Mucosa of stomach (tissue), 1 donor: Measurements from ENCODE around the gene STK11.
"Not testable (repeated sequence)": the region's sequence is repeated elsewhere in the genome, so short reads cannot be mapped to it uniquely, and the experiment has no call there.

ENCODE experiments used
- H3K27me3 ChIP-seq: one replicate; pipeline ENCODE4 v1.7.0; 2013; ENCODE audit warnings: mild to moderate bottlenecking, low read length; ENCODE audit not compliant: control insufficient read depth, insufficient read depth
- H3K36me3 ChIP-seq: one replicate; pipeline ENCODE4 v1.7.0; 2013; ENCODE audit warnings: low read length; ENCODE audit not compliant: control insufficient read depth, insufficient read depth
- H3K4me1 ChIP-seq: one replicate; pipeline ENCODE4 v1.7.0; 2013; ENCODE audit warnings: mild to moderate bottlenecking, low read length; ENCODE audit not compliant: control insufficient read depth, insufficient read depth
- H3K4me3 ChIP-seq: one replicate; pipeline ENCODE4 v1.7.0; 2013; ENCODE audit warnings: low read length
- H3K9ac ChIP-seq: one replicate; pipeline ENCODE4 v1.7.0; 2013; ENCODE audit warnings: mild to moderate bottlenecking, low read length, moderate library complexity
- H3K9me3 ChIP-seq: one replicate; pipeline ENCODE4 v1.7.0; 2013; ENCODE audit warnings: mild to moderate bottlenecking, low read length, moderate library complexity; ENCODE audit not compliant: control insufficient read depth
- donor health status: Pancreatic carcinoma.

Gene STK11

DNA sequence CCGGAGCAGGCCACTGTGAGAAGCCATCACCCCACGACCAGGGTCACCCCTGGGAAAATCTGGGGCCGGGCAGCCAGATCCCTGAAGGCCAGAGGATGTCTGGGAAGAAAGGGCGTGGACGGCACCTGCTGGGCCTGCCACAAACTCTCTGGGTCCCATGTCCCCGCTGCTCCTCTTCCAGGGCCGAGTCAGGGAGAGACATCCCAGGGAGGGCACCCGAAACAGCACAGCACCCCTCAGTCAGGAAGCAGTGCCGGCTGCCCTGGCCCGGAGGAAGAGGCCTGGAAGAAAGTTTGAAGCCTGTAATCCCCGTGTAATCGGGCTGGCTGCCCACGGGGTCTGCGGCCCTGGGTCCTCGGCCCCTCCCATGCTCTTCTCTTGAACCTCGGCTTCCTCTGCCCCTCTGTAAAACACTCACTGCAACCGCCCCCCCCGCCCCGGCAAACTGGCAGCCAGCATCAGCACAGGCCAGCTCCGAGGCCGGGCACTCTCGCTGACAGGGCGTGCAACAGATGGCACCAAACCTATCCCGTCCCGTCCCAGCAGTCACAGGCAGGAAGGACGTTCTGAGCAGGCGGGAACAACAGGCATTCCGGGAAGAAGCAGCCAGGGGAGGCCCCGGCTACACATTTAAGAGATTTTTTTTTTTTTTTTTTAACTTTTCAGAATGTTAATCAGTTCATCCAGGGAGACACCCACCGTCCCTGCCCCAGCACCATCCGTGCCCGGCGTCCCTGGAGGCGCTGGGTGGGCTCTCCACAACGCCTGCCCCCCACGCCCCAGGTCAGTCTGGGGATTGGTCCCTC, 33.0 kb upstream of the STK11 start:
- H3K4me3 ChIP-seq = peak overlapping the region; percentile 71
- no peaks in the 10 kb centered on the region for H3K27me3 ChIP-seq
- H3K4me1 ChIP-seq = peaks cover 31% of the 10 kb centered on the region
- peaks cover 5% of the 10 kb centered on the region for H3K36me3 ChIP-seq
- H3K9me3 ChIP-seq = no peaks in the 10 kb centered on the region
- peak overlapping the region; percentile 87 for H3K9ac ChIP-seq

DNA sequence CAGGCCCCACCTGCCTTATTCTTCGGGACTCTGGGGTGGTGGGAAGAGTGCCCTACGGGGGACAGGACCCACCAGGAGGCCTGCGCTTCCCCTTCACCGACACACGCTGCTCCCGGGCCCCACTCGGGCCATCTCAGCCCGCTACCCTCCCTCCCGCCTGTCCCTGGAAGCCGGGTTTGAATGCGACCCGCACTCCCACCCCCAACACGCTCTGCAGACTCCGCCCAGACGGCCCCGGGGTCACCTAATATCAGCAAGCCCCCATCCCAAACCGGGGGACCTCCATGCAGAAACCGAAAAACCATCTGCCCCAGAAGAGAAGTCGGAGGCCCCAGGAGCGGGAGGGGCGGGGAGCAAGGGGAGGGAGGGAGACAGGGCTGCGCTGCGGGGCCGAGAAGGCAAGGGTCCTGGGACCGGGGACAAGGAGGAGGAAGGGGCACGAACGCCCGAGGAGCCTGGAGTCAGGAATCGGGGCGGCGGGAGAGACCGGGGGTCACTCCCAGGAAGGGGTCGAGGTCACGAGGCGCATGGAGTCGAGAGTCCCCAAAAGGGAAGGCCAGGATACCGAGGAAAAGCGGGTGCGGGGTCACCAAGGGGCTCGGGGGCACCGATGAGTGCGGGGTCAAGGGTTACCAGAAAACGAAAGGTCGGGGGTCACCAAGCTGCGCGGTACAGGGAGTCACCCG, 32.3 kb upstream of the STK11 start:
- Histone ChIP-seq H3K27me3 (no peaks in the 10 kb centered on the region), H3K4me3 (peak overlapping the region; percentile 71), H3K9ac (peak overlapping the region; percentile 87), H3K4me1 (peaks cover 35% of the 10 kb centered on the region), H3K36me3 (peaks cover 5% of the 10 kb centered on the region), H3K9me3 (no peaks in the 10 kb centered on the region)

DNA sequence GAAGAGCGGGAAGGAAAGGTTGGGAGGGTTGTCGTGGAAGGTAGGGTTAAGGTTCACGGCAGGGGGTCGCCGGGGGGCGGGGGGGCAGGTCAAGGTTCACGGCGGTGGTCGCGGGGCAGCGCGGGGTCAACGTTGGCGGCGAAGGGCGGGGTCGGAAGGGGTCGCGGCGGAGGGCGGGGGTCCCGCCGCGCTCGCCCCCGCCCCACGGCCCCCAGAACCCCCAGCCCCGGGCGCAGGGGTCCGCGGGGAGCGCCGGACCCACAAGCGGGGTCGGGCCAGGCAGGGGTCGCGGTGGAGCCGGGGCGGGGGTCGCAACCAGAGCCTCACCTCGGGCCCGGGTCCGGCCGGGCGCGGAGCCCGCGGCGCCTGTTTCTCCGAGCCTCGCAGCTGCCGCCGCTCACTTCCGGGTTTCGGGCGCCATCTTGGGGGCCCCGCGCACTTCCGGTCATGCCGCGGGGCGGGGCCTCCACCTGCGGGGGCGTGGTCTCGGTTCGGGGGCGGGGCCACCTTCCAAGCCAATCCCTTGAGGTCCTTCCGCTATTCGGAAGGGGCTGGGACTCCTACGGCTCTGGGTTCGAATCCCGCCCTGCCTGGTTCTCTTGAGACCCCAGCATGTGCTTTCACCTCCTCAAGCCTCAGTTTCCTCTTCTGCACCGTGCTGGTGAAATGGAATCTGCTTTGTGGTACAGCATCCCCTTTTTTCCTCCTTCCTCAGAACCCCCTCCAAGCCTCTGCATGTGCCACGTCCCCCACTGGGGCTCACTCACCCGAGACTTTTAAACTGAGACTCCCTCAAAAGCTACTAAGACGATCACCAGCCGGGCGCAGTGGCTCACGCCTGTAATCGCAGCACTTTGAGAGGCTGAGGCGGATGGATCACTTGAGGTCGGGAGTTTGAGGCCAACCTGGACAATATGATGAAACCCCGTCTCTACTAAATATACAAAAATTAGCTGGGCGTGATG, 31.5 kb upstream of the STK11 start, which contains the start of gene SBNO2:
Gene SBNO2, minus strand, starts transcription at position 424 of the 965 bp plus-strand sequence. CDS start 19,992 bp downstream, outside the sequence.
- Histone ChIP-seq H3K9me3 (no peaks in the 10 kb centered on the region), H3K4me1 (peaks cover 35% of the 10 kb centered on the region), H3K36me3 (no peaks in the 10 kb centered on the region), H3K4me3 (peak within 1 kb of the TSS; percentile 71), H3K27me3 (no peaks in the 10 kb centered on the region), H3K9ac (peak within 1 kb of the TSS; percentile 87)

DNA sequence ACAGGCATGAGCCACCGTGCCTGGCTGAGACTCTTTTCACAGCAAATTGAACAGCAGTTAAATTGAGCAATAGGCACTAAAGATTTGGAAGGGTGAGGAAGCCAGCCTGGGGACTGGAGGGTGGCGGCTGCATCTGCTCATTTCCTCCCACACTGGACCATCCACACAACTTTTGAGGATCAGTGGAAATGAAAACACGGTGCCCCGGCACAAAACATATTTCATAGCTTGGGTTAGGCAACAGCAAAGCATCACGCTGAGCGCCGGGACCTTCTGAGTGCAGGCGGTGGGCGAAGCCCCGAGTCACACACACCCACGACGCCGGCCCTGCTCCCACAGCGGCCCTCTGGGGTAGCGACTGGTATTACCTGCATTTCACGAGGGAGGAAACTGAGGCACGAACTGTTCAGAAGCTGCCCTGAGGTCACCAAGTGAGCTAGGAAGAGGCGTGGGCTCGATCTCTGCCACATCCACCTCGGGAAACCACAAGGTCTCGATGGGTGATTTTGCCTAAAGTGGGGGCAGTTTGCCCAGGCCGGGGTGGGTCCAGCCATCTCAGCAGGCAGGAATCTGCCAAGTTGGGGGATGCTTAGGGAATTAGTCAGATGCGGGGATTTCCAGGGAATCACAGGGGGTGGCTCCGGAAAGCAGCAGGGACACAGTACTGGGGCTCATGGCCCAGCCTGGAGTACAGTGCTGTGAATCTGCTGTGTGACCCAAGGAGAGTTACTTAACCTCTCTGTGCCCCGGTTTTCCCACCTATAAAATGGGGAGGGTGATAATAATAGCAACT, 28.1 kb upstream of the STK11 start:
- Histone ChIP-seq H3K36me3 (no peaks in the 10 kb centered on the region), H3K9me3 (no peaks in the 10 kb centered on the region), H3K27me3 (no peaks in the 10 kb centered on the region), H3K4me3 (no peak overlapping the region), H3K4me1 (peaks cover 31% of the 10 kb centered on the region), H3K9ac (no peak overlapping the region)

DNA sequence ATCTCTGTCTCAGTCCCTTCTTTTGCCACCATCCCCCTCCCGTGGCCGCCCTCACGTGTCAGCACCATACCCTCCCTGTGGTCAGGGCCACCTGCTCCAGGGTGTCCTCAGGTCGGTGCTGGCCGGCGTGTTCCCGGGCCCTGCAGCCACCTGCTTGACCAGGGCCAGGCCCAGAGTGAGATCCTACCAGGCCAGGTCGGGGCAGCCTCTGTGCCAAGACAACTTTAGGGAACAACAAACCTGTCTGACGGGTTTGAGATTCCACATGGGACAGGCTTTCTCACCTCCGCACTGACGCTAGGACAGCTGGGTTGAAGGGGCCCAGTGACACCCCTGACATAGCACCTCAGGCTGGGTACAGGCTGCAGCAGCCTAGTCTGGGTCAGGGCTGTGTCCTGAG, 24.0 kb upstream of the STK11 start:
- no peaks in the 10 kb centered on the region for H3K9me3 ChIP-seq
- H3K27me3 ChIP-seq = no peaks in the 10 kb centered on the region
- H3K4me3 ChIP-seq = no peak overlapping the region
- no peaks in the 10 kb centered on the region for H3K36me3 ChIP-seq
- H3K4me1 ChIP-seq = peaks cover 47% of the 10 kb centered on the region
- peak overlapping the region; percentile 33 for H3K9ac ChIP-seq

DNA sequence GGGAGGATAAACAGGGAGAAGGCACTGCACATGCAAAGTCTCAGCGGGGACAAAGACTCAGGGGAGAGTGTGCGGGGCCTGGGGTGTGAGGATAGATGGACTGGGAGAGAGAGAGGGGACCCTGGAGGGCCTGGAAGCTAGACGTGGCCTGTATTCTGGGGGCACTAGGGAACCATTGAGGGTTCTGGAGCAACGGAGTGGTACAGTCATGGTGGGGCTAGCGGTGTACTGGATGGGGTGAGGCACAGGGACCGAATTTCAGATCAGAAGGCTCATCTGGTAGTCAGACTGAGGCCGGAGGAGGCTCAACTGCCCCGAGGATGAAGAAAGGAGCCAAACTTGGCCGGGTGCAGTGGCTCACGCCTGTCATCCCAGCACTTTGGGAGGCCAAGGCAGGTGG, 23.5 kb upstream of the STK11 start:
- Histone ChIP-seq H3K9ac (no peak overlapping the region), H3K4me3 (no peak overlapping the region), H3K9me3 (no peaks in the 10 kb centered on the region), H3K4me1 (peaks cover 47% of the 10 kb centered on the region), H3K36me3 (no peaks in the 10 kb centered on the region), H3K27me3 (no peaks in the 10 kb centered on the region)

DNA sequence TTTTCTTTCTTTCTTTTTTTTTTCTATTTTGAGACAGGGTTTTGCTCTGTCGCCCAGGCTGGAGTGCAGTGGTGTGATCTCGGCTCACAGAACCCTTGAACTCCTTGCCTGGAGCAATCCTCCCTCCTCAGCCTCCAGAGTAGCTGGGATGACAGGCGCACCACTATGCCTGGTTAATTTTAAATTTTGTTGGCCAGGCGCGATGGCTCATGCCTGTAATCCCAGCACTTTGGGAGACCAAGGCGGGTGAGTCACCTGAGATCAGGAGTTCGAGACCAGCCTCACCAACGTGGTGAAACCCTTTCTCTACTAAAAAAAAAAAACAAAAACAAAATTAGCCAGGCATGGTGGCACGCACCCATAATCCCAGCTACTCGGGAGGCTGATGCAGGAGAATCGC, 22.9 kb upstream of the STK11 start:
- Histone ChIP-seq H3K9me3 (no peaks in the 10 kb centered on the region), H3K4me3 (no peak overlapping the region), H3K27me3 (no peaks in the 10 kb centered on the region), H3K36me3 (no peaks in the 10 kb centered on the region), H3K9ac (no peak overlapping the region), H3K4me1 (peaks cover 44% of the 10 kb centered on the region)

DNA sequence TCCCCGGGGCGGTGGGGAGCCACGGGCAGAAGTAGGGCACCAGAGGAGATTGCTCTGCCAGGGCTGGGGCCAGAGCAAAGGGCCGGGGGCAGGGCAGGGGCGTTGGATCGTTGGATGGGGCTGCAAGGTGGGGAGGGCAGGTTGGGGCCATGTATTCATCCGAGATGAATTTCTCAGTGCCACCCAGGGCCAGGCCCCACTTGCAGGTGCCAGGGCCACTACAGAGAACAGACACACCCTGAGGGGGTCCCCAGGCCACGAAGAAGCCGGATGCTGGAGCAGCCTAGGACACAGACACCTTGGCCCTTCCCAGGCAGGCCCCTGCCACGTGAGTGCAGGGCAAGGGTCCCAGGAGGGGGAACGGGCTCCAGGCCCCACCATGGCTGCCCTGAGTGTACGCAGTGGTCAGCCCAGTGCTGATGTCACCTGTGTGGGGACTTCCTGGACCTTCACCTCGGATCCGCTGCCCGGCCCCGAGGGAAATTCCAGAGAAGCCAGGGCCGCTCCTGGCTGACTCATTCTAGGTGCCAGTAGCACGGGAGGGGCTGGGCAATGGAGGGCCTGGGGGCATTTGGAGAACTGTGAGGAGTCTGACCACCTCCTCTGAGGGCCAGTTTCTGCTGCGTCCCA, 21.9 kb upstream of the STK11 start:
- Histone ChIP-seq H3K4me3 (no peak overlapping the region), H3K36me3 (no peaks in the 10 kb centered on the region), H3K9me3 (no peaks in the 10 kb centered on the region), H3K9ac (peak overlapping the region; percentile 64), H3K27me3 (no peaks in the 10 kb centered on the region), H3K4me1 (peaks cover 42% of the 10 kb centered on the region)

DNA sequence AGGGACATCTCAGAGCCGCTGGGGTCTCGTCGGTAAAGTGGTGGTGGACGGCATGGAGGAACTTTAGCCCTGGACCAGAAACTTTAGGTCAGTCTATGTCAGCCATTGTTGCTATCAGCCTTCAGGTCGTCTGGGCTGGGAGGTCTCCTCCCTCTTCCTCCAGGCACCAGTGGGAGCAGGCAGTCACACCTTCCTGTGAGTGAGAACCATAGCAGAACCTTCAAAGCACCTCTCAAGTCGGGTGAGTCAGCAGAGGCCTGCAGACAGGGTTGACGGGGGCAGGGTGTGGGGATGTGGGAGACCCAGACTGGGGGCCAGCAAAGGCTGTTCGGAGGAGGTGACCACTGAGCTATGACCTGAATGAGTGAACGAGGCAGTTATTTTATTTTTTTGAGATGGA, 16.2 kb upstream of the STK11 start:
- Histone ChIP-seq H3K9ac (no peak overlapping the region), H3K36me3 (no peaks in the 10 kb centered on the region), H3K9me3 (no peaks in the 10 kb centered on the region)

DNA sequence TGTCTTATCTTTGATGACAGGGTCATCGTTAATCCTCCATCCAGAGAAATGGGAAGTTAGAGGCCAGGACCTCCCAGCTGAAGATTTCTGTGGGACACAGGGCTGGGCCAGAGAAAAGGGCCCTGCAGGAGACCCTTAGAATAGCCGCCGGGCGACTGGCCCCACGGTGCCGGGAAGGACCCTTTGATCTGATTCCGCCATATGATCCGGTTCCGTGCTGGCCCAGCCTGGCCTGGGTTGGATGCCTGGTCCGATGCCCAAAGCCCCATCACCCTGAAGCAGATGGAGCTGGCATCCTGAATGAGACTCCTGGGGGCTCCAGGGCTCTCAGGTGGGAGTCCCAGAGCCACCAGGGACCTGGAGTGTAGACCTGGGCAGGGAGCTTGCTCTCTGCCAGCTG, 6.0 kb upstream of the STK11 start:
- H3K36me3 ChIP-seq = no peaks in the 10 kb centered on the region
- H3K4me1 ChIP-seq = peaks cover 13% of the 10 kb centered on the region
- H3K27me3 ChIP-seq = no peaks in the 10 kb centered on the region
- no peak overlapping the region for H3K4me3 ChIP-seq
- no peak overlapping the region for H3K9ac ChIP-seq
- H3K9me3 ChIP-seq = no peaks in the 10 kb centered on the region

More for the DNA sequence above, 16.2 kb upstream of the STK11 start:
- H3K4me3 ChIP-seq = no peak overlapping the region
- H3K27me3 ChIP-seq = no peaks in the 10 kb centered on the region
- peaks cover 8% of the 10 kb centered on the region for H3K4me1 ChIP-seq

DNA sequence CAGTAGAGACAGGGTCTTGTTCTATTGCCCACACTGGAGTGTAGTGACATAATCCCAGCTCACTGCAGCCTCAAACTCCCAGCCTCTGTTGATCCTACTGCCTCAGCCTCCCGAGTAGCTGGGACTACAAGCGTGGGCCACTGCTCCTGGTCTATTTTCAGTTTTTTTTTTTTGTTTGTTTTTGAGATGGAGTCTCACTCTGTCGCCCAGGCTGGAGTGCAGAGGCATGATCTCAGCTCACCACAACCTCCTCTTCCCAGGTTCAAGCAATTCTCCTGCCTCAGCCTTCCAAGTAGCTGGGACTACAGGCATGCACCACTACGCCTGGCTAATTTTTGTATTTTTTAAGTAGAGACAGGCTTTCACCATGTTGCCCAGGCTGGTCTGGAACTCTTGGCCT, 5.0 kb upstream of the STK11 start:
- H3K9me3 ChIP-seq, H3K27me3 ChIP-seq, H3K36me3 ChIP-seq, H3K4me3 ChIP-seq, H3K9ac ChIP-seq: not testable (repeated sequence)
- H3K4me1 ChIP-seq = peaks cover 20% of the 10 kb centered on the region
